Measurements from ENCODE around the gene UBD.

GRCh38 chr6:29576056-29576455 is 16.5 kb upstream of the UBD start:
- no peak for TF ChIP-seq CTCF (IDR thresholded peaks at IDR 0.05)
- no peak for TF ChIP-seq RNF2 (IDR thresholded peaks at IDR 0.05; ENCODE audit: borderline replicate concordance, low read depth)
- TF ChIP-seq MAX (IDR thresholded peaks at IDR 0.05): no peak
- TF ChIP-seq BHLHE40 (IDR thresholded peaks at IDR 0.05; ENCODE audit: low read depth, low read length): no peak
- TF ChIP-seq RAD21 (conservative IDR thresholded peaks at IDR 0.05 in 1 of 2, IDR thresholded peaks at IDR 0.05 in 1 of 2): no peak
- TF ChIP-seq JUN (IDR thresholded peaks at IDR 0.05): no peak
- TF ChIP-seq CHD2 (IDR thresholded peaks at IDR 0.05; ENCODE audit: low read length, partially characterized antibody): no peak
- no peak for TF ChIP-seq SMC3 (IDR thresholded peaks at IDR 0.05)
- TF ChIP-seq RCOR1 (IDR thresholded peaks at IDR 0.05; ENCODE audit: low read depth, low read length): no peak
- TF ChIP-seq POLR2A (IDR thresholded peaks at IDR 0.05; ENCODE audit: low read length): no peak
- no peak for TF ChIP-seq BCL3 (IDR thresholded peaks at IDR 0.05)
- TF ChIP-seq E2F6 (IDR thresholded peaks at IDR 0.05; ENCODE audit: borderline replicate concordance, low read depth): no peak
- TF ChIP-seq EP300 (IDR thresholded peaks at IDR 0.05): no peak

Measured in A549 (cell line).